ENCODE data around the gene STARD7.
"Not testable (repeated sequence)": the region's sequence is repeated elsewhere in the genome, so short reads cannot be mapped to it uniquely, and the experiment has no call there.

STARD7 gene

DNA sequence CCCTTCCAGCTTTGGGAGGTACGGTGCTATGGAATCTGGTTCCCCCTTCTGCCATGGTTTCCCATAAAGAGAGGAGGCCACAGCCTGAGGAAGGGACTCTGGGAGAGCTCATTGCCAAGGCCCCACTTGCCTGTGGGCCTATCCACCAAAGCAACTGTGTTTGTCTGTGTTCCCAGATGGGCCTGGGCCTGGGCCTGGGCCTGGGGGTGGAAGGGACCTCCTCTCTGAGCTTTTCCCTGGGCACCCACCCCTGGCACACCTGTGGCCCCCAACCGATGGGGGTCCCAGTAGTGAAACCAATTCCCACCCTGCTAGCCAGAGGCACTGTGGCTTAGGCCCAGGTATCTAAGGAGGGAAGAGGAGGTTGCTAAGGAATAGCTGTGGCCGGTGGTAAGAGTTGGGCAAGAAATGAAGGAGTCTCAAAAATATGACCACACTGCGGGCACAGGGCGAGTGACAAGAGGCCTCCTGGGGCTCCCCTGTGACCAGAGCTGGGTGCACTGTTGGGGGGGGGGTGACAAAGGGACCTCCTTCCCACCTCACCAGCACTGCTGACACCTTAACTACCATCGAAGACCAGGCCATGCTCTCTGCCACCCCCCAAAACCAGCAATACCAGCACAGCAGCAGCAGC, 58.5 kb downstream of the STARD7 start:
- no peak for DNase-seq (ENCODE audit: low read depth in 2 of 2, low spot score in 1 of 2)

DNA sequence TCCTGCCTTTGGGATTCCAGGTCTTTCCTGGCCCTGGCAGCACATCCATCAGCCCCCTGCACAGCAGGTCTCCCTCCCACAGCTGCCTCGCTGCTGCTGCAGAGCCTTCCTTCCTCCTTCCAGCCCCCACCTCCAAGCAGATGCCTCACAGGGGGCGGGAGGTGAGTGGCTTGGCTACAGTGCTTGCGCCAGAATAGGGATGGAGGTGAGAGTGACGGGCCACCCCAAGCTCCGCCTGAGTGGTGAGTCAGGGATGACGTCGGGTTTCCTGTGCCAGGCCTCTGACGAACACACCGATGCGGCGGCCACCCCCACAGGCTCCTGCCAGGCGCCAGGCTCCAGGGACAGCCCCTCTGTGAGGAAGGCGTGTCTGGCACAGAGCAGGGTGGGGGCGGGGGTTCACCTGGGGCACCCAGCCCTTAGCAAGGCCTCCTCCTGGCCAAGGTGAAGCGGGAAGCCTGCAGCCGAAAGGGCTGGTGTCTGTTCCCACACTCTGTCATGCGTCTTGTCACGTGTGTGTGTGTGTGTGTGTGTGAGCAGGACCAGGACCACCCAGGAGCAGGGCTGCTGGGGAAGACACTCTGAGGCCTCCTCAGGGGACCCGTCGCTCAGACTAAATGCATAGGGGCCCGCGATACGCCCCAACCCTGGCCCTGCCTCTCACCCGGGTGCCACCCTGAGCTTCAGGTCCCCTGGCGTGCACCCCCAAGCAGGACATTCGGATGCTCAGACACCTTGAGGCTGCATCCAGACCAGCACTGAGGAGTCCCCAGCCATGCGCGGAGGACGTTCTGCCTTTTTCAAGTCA, 60.0 kb downstream of the STARD7 start:
- peak; percentile 93 to 98 for DNase-seq (ENCODE audit: low read depth in 2 of 2, low spot score in 1 of 2)

DNA sequence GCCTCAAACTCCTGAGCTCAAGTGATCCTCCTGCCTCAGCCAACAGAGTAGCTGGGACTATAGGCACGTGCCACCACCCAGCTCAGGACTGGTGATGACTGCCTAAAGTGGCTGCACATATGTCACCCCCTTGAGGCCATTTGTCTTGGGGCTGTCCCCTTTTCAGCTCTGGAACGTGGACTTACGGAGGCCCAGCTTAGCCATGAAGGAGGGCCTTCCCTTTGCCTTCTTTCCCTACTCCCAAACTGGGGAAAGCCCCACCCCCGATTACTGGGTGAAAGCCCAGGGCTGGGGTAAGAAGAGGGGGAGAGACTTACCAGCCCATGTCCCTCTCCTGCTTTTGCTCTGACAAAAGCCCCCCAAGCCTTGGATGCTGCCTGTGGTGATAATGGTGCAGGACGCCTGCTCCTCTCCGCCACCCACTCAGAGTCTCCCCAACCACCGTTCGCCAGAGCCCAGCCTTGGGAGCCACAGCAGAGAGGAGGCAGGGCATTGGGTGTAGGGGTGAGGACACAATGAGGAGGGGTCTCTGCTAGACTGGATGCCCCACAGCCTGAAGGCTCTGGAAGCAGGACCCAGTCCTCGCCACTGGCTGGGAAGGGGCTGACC, 60.9 kb downstream of the STARD7 start:
- DNase-seq (ENCODE audit: low read depth in 2 of 2, low spot score in 1 of 2): no peak

DNA sequence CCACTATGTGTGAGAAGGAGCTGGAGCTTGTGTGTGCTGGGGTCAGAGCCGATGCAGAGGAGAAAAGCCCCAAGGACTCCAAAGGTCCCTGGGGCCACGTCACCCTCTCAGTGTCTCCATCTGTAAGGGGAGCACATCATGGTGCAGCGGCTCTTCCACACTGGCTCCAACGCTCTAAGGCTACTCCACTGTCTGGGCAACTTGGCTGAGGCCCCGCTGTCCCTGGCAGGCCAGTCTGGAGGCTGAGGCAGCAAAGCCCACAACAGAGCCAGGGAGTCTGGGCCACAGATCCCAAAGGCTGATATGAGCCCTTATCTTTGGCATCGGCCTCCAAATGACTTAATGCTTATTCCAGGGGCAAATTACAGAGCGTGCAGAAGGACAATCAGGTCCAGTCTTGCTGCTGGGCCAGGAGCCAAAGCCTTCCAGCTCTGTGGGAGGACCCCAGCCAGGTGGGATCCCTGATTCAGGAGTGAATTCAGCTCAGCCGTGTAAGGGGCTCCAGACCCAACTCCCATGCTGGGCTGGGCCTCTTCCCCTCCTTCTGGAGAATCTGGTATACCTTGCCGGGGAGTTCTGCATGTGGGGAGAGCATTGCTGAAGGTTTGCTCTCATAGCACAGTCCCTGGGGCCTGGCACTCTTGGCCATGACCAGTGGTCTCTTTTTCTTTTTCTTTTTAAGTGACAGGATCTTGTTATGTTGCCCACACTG, 61.6 kb downstream of the STARD7 start:
- DNase-seq (ENCODE audit: low read depth in 2 of 2, low spot score in 1 of 2): no peak

DNA sequence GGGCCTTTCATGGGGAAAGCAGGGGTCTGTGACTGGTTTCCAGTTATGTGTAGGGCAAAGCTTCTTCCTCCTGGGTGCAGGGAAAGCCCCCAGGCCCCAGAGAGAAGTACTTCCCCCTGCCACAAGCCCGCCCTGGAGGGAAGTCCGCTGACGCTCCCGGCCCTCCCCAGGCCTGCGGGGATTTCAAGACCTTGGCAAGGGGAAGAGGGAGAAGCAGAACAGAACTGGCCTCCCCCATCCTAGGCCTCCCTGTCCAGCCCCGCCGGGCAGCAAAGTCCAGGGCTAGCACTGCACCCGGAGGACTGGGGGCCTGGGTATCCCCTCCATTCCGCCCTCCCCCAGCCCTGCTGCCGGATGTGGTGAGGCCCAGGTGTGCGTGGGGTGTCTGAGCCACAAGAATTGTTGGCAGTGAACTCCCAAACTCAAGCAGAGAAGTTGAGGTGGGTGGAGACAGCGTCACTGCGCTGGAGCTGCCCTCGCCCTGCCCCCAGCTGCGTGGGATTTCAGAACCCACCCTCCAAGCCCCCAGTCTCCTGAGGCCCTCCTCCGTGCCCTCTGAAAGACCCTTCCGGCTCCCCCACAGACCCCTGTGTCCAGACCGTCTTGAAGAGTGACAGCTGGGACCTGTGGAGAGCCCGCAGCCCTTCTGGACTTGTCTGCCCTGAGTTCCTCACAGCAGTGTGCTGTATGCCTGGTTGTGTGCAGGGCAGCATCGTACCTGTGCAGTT, 62.3 kb downstream of the STARD7 start:
- DNase-seq (ENCODE audit: low read depth in 2 of 2, low spot score in 1 of 2): peak; percentile 80 to 81

DNA sequence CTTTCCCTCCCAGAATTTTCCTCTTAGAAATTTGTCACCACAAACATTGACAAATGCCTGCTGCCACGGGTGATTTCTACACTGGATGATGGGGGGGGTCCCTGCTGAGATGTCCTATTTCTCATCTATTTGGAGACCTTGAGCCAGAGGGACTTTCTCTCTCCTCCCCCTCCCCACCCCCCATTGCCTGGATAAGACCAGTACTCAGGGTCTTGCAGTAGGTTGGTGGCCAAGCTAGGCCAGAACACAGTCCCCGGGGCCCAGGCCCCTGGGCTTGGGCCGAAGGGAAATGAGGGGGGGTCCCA, 62.8 kb downstream of the STARD7 start:
- no peak for DNase-seq (ENCODE audit: low read depth in 2 of 2, low spot score in 1 of 2)

DNA sequence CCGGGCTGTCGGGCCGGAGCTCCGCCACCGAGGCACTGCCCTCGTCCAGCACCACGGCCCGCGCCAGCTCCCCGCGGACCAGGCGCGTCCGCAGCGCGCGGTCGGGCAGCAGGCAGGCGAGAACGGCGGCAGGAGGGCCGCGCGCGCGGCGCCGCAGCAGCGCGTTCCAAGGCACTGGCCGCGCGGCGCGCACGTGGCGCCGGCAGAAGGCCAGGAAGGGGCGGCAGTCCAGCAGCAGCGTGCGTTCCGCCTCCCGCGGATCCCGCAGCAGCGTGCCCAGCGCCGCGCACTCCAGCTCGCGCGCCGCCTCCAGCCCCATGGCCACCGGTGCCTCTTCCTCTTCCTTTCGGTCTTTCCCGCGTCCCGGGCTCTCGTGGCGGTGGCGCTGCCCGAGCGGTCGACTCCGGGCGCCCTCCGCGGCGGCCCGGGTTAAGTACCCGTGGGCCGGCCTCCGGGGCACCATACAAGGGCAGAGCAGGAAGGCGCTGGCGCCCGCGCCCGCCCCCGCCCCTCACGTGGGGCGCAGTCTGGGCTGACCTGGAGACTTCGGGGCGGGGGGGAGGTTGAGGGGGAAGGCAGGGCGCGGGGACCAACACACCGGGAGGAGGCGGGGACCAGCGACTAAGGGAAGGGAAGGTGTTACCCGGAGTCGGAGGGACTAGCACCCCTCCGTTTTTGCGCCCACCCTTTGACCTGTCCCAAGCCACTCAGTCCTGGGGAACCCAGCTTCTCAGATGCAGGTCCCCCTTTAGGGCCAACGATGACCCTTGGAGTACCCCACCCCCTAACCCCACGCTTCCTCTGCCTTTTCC, 63.4 kb downstream of the STARD7 start, which contains the start of gene DUSP2:
Gene DUSP2, minus strand, starts transcription at position 405 of the 812 bp plus-strand sequence. Its CDS starts 86 bp downstream, at position 319.
- peak; percentile 82 to 91 for DNase-seq (ENCODE audit: low read depth in 2 of 2, low spot score in 1 of 2)

DNA sequence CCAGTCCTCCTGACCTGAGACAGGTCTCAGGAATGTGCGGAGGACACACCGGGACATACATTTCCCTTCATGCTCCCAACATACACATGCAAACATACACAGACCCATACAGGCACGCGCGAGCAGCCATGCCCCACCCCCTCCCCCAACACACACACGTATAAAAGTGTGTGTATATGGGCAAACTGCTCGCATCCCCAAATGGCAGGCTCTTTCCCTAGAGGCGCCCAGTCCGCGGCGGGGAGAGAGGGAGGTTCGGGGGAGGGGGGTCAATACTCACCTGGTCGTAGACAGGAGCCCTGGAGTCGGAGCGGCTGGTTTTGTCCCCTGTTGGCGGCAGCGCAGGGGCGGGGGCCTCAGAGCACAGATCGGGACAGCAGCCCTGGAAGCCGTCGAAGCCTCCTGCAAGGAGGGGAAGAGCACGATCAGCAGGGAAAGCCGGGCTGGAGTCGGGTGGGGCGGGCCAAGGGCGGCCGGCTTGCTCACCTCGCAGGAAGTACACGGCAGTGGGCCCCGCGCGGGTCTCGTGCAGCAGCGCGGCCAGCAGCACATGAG, 64.1 kb downstream of the STARD7 start:
- DNase-seq (ENCODE audit: low read depth in 2 of 2, low spot score in 1 of 2): no peak

DNA sequence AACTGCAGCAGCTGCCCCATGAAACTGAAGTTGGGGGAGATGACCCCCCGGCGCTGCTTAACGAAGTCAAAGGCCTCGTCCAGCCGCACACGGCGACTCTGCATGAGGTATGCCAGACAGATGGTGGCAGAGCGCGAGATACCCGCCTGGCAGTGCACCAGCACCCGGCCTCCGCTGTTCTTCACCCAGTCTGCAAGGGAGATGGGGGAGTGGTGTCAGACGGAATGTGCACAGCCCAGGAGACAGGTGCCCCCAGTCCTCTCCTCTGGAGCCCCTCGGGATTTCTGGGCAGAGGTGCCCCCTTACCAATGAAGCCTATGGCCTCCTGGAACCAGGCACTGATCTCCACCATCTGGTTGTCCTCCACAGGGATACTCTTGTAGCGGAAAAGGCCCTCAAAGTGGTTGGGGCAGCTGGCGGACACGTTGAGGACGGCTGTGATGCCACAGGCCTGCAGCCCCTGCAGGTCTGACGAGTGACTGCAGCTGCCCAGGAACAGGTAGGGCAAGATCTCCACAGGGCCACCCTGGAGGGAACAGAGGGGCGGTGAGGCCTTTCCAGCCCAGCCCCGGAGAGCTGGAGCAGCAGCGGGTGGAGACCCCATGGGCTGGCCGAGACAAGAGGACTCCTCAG, 64.7 kb downstream of the STARD7 start:
- DNase-seq (ENCODE audit: low read depth in 2 of 2, low spot score in 1 of 2): no peak

DNA sequence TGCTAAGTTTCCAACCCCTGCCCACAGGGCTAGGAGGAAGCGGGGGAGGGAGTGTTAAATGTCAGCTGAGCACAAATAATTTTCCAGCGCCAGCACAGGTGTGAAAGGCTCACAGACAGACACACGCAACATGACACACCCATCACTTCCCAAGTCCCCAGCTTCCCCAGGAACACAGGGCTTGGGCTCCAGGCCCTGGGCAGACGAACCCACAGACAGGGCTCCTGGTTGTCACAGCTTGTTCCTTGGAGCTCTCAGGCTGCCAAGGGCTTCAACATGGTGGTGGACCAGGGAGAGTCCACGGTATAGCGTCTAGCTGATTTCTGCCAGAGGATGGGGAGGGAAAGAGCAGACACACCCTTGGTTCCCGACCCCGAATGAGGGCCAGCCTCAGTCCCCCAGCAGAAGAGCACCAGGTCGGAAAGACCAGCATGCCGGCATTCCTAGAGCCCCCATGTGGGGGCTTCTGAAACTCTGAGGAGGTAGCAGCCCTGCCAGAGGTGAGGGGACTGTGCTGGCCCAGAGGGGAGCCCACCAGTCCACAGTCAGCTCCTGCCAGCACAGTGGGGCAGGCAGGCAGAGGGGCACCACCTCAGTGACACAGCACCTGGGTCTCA, 65.3 kb downstream of the STARD7 start:
- no peak for DNase-seq (ENCODE audit: low read depth in 2 of 2, low spot score in 1 of 2)

DNA sequence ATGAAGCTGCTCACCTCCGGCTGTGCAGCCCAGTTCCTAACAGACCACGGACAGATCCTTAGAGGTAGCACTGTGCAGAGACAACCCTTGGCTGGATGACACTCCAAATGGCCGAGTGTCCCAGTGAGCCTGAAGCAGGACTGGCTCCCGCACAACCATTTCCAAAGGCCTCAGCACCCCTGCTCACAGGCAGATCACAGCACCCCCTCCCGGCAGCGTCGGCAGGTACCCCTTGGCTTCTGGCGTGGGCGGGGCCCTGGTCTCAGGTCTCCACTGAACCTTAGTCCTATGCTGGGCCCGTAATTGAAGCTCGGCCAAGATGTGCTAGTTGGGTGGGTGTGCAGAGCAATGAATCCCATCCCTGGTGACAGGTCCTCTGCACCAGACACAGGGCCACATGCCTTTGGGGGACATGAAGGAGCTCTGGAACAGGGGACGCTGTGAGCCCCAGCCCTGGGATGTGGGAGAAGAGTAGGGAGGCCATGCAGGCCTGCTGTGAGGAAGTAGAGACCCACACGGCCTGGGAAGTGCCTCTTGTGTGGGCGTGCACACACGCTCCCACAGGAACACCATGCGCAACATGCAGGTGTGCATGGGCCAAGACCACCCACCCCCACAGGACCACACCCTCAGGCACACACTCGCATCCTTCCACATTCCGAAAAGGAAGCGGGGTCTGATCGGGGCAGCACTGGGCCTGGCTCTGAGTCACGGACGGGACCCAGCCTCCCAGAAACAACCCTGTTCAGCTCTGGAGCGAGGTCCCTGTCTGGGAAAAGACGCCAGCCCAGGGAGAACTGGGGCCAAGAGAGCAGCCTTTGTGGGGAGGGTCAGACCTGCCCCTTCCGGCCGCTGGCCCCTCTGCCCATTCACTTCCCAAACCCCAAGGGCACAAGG, 66.2 kb downstream of the STARD7 start:
- peak; percentile 61 to 67 for DNase-seq (ENCODE audit: low read depth in 2 of 2, low spot score in 1 of 2)

DNA sequence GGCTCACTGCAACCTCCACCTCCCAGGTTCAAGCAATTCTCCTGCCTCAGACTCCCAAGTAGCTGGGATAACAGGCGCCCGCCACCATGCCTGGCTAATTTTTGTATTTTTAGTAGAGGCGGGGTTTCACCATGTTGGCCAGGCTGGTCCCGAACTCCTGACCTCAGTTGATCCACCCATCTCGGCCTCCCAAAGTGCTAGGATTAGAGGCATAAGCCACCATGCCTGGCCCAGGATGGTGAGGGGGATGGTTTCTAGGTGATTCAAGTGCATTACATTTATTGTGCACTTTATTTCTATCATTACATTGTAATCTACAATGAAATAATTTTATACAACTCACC, 67.0 kb downstream of the STARD7 start:
- DNase-seq (ENCODE audit: low read depth in 2 of 2, low spot score in 1 of 2): not testable (repeated sequence)

DNA sequence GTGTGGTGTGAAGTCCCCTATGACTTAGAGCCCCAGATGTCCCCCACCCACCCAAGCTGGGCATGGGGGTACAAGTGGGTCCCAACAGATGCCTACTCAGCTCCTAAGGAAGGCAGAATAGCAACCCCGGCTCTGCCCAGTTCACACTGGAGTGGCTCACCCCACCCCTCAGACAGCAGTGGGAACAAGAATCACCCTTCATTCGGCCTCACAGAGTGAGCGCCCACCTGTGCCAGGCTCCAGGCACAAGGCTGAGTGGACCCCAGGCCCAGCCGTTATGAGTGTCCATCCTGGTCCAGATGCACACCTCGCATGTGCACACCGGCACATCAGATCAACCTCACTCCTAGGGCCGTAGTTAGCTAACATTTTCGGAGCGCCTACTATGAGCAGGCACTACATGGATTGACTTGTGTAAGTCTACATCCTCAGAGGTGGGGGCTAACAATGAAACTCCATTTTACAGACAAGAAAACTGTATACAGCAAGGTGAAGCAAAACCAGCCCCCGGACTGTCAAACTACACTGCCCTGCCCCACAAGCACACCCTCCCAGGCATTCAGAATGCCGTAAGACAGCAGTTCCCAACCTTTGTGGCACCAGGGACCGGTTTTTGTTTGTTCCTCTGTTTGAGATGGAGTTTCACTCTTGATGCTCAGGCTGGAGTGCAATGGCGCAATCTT, 67.5 kb downstream of the STARD7 start:
- no peak for DNase-seq (ENCODE audit: low read depth in 2 of 2, low spot score in 1 of 2)

DNA sequence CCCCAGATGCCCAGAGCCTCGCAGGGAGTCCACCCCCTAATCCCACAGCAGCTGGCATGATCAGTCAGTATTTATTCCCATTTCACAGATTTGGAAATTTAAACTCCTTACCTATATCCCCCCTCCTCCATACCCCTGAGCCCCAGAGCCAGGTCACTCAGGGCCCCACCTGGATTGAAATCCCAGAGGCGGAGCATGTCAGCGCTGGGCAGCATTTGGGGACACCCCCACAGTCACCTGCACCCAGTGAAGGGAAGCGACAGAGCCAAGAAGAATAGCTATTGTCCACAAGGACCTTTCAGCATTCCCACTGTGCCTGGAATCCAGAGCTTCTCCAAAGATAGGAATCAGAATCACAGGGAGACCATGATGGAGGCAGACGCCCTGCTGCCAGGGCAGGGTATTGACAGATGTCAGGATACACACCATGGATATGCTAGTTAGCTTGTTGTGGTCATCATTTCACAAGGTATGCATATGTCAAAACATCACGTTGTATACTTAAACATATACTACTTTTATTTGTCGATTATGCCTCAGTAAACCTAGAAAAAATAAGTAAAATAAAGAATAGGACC, 69.4 kb downstream of the STARD7 start:
- DNase-seq (ENCODE audit: low read depth in 2 of 2, low spot score in 1 of 2): no peak

DNA sequence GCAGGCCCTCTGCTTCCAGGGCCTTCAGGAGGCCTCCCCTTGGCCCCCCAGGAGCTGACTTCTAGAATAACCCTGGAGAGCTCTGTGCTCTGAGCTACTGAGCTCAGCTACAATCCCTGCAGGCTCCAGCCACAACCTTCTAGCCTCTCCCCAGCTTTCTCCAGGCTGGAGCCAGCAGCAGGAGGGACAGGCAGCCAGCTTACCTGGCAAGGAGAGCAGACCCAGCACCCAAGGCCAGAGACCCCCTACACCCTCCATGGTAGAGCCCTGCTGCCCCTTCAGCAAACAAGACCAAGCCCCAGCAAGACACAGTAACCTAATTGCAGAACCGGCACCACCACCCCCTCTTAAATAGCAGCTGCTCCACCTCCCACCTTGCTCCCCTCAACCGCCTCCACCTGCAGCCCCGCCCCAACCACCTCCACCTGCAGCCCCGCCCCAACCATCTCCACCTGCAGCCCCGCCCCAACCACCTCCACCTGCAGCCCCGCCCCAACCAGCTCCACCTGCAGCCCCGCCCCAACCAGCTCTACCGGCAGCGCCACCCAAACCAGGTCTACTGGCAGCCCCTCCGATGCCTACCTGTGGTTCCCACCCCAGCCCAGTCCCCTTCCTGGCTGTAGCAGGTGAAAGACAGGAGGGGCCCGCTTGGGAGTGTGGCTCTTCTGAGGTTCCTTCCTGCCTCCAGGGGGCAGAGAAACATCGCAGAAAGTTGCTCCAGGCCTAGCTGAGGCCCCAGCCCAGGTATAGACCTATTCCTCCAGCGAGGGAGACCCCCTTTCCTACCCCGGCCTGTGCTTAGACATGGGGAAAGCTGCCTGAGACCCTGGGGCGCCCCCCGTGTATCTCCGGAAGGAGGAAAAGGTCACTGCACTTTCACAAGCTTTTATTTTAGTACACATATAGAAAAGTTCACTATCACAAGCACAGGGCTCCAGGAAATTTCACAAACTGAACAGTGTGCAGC, 70.2 kb downstream of the STARD7 start, which contains the start of gene ASTL:
Gene ASTL, minus strand, starts transcription at position 324 of the 967 bp plus-strand sequence. Its CDS starts 66 bp downstream, at position 258.
- no peak for DNase-seq (ENCODE audit: low read depth in 2 of 2, low spot score in 1 of 2)

Data from stimulated activated CD8-positive, alpha-beta memory T cell treated with anti-CD3 and anti-CD28 coated beads, Interleukin-4, amount 100 ng/mL, for 4 hours (primary cell).